Esophagus muscularis mucosa (tissue), 4 donors: ENCODE measurements around the gene CALD1. TPM values are rescaled to one million over a fixed set of nuclear protein-coding genes. Genes with fewer than 3 reads are reported as not detected.
A peak's percentile ranks its signal among the peaks of the same experiment; 100 is the strongest.

Source experiments
- DNase-seq: peaks from one replicate; pipeline ENCODE4 v3.0.0-alpha.2; 2017; ENCODE audit errors: extremely low spot score
- H3K27ac ChIP-seq, 4 donors: fragments of 200-600 bp; sonication (generic); replicated peaks in 1 of 4; 1 replicate in 3 of 4; 2 replicates in 1 of 4; pipeline ENCODE4 v1.5.1; 2016 to 2019; ENCODE audit warnings: mild to moderate bottlenecking in 1 of 4
- H3K27me3 ChIP-seq, 4 donors: fragments of 200-600 bp; sonication (generic); one replicate each; pipeline versions ENCODE4 v1.5.1 to v1.6.0; 2016 to 2019
- H3K36me3 ChIP-seq, 4 donors: fragments of 200-600 bp; sonication (generic); one replicate each; pipeline ENCODE4 v1.5.1; 2016 to 2019
- H3K4me1 ChIP-seq, 4 donors: fragments of 200-600 bp; sonication (generic); one replicate each; pipeline ENCODE4 v1.5.1; 2016 to 2019
- H3K4me3 ChIP-seq, 4 donors: fragments of 200-600 bp; sonication (generic); 1 replicate in 2 of 4; 2 replicates in 2 of 4; pipeline ENCODE4 v1.5.1; 2016 to 2019; ENCODE audit warnings: mild to moderate bottlenecking in 4 of 4, moderate library complexity in 1 of 4
- H3K9me3 ChIP-seq, 4 donors: fragments of 200-600 bp; sonication (generic); 1 replicate in 3 of 4; 2 replicates in 1 of 4; pipeline ENCODE4 v1.5.1; 2016 to 2019
- CTCF ChIP-seq, 3 experiments: fragments of 200-600 bp in 2 of 3; fragments of 450-650 bp in 1 of 3; sonication (generic) in 2 of 3; IDR thresholded peaks; one replicate each; pipeline ENCODE4 v1.5.1; 2017 to 2019; ENCODE audit warnings: antibody characterized with exemption in 3 of 3, mild to moderate bottlenecking in 2 of 3, moderate library complexity in 1 of 3
- EP300 ChIP-seq: sonication (generic); formaldehyde crosslinking; IDR thresholded peaks from one replicate; pipeline ENCODE4 v1.6.1; 2017; ENCODE audit warnings: antibody characterized with exemption
- POLR2A ChIP-seq: fragments of 450-650 bp; IDR thresholded peaks from one replicate; pipeline ENCODE4 v1.6.1; 2017; ENCODE audit warnings: antibody characterized with exemption, moderate library complexity, mild to moderate bottlenecking, low read depth
- POLR2AphosphoS5 ChIP-seq, 2 donors: sonication (generic); formaldehyde crosslinking; IDR thresholded peaks; one replicate each; pipeline ENCODE4 v1.6.1; 2017; ENCODE audit warnings: antibody characterized with exemption in 2 of 2
- WGBS: methylation state at CpG from one replicate; pipeline ENCODE4 v1.1.5; 2018; 5-methylcytosine and 5-hydroxymethylcytosine counted together
- intact Hi-C: fragments of 100-400 bp; cut with DNase I; formaldehyde crosslinking; loops from one replicate; pipeline ENCODE4 v1.15.1; 2023
- total RNA-seq, 4 donors: library from RNA; depleted of rRNA; stranded (reverse); fragments of >200 nt; gene quantifications; one replicate each; pipeline versions ENCODE4 v1.1.0 to v1.2.1, GENCODE V29; 2016

The CALD1 gene
- total RNA-seq, 4 donors from 2014 or later: 2,057 to 3,140 (median 2,687) TPM

GRCh38 chr7:134806197-134806596, 26.8 kb downstream of the CALD1 start:
- no peaks in the 10 kb centered on the region for H3K27me3 ChIP-seq
- H3K36me3 ChIP-seq: peaks cover 0 to 30% (median 12%) of the 10 kb centered on the region in 4 donors
- no peaks in the 10 kb centered on the region for H3K9me3 ChIP-seq
- peaks cover 16 to 90% (median 87%) of the 10 kb centered on the region in 4 donors for H3K4me1 ChIP-seq
- WGBS: 88% methylated on average over 4 of the region's 4 CpGs
- peak overlapping the region in 3 of 4 donors; percentile 23 to 36 (median 27) for H3K27ac ChIP-seq
- H3K4me3 ChIP-seq: no peak overlapping the region
- DNase-seq: no peak
- intact Hi-C loops: no loop called here
- TF ChIP-seq POLR2A (no peak), POLR2AphosphoS5 (IDR thresholded peaks at IDR 0.05) (no peak), CTCF (IDR thresholded peaks at IDR 0.05) (no peak), EP300 (no peak)

GRCh38 chr7:134809616-134810015, 30.2 kb downstream of the CALD1 start:
- Histone ChIP-seq H3K36me3 (peaks cover 0 to 19% (median 9%) of the 10 kb centered on the region in 4 donors), H3K27ac (peak overlapping the region; percentile 14 to 71 (median 57)), H3K4me1 (peaks cover 50 to 100% (median 95%) of the 10 kb centered on the region in 4 donors), H3K4me3 (no peak overlapping the region), H3K27me3 (no peaks in the 10 kb centered on the region), H3K9me3 (no peaks in the 10 kb centered on the region)
- intact Hi-C loops: no loop called here
- TF ChIP-seq CTCF (IDR thresholded peaks at IDR 0.05): no peak
- DNase-seq: no peak
- 51% methylated on average over 1 of the region's 1 CpG for WGBS

GRCh38 chr7:134811765-134812164, 32.3 kb downstream of the CALD1 start:
- intact Hi-C loops: no loop called here
- H3K4me1 ChIP-seq: peaks cover 69 to 100% (median 94%) of the 10 kb centered on the region in 4 donors
- H3K27me3 ChIP-seq: no peaks in the 10 kb centered on the region
- no peak overlapping the region for H3K4me3 ChIP-seq
- peak overlapping the region; percentile 53 to 71 (median 60) for H3K27ac ChIP-seq
- 13% methylated on average over 3 of the region's 3 CpGs for WGBS
- no peak for DNase-seq
- no peaks in the 10 kb centered on the region for H3K9me3 ChIP-seq
- no peak for TF ChIP-seq EP300
- TF ChIP-seq POLR2AphosphoS5 (IDR thresholded peaks at IDR 0.05): peak in 1 of 2 donors; percentile 16
- H3K36me3 ChIP-seq: peaks cover 0 to 18% (median 4%) of the 10 kb centered on the region in 4 donors

- Histone ChIP-seq H3K9me3 (no peaks in the 10 kb centered on the region), H3K36me3 (peaks cover 0 to 12% (median 6%) of the 10 kb centered on the region in 4 donors), H3K4me1 (peaks cover 66 to 95% (median 86%) of the 10 kb centered on the region in 4 donors), H3K27me3 (no peaks in the 10 kb centered on the region), H3K27ac (peak overlapping the region; percentile 53 to 71 (median 60)), H3K4me3 (no peak overlapping the region)
- intact Hi-C loops: no loop called here
- 53% methylated on average over 6 of the region's 6 CpGs for WGBS
- DNase-seq: no peak
- TF ChIP-seq POLR2A (no peak), POLR2AphosphoS5 (IDR thresholded peaks at IDR 0.05) (peak; percentile 26 to 39), CTCF (IDR thresholded peaks at IDR 0.05) (no peak), EP300 (no peak)
Measured at GRCh38 chr7:134813663-134814396, 34.4 kb downstream of the CALD1 start.

GRCh38 chr7:134814730-134815364, 35.4 kb downstream of the CALD1 start:
- H3K4me1 ChIP-seq: peaks cover 66 to 95% (median 86%) of the 10 kb centered on the region in 4 donors
- no peak overlapping the region for H3K4me3 ChIP-seq
- peaks cover 0 to 20% (median 13%) of the 10 kb centered on the region in 4 donors for H3K36me3 ChIP-seq
- no peak for DNase-seq
- H3K27ac ChIP-seq: peak overlapping the region; percentile 53 to 71 (median 60)
- no peaks in the 10 kb centered on the region for H3K9me3 ChIP-seq
- WGBS: 91% methylated on average over 4 of the region's 4 CpGs
- intact Hi-C loops: no loop called here
- TF ChIP-seq EP300 (no peak), POLR2A (no peak), CTCF (IDR thresholded peaks at IDR 0.05) (no peak), POLR2AphosphoS5 (IDR thresholded peaks at IDR 0.05) (peak in 1 of 2 donors; percentile 31)
- H3K27me3 ChIP-seq: no peaks in the 10 kb centered on the region
